HG02870 (cell line): ENCODE measurements around the gene CERS4.

ENCODE experiments used
- ATAC-seq: cut with Tn5 transposase; IDR thresholded peaks from one replicate; pipeline ENCODE4 v1.9.1; 2021; ENCODE audit warnings: mild to moderate bottlenecking, moderate library complexity; ENCODE audit not compliant: unreplicated experiment

CERS4 gene

DNA sequence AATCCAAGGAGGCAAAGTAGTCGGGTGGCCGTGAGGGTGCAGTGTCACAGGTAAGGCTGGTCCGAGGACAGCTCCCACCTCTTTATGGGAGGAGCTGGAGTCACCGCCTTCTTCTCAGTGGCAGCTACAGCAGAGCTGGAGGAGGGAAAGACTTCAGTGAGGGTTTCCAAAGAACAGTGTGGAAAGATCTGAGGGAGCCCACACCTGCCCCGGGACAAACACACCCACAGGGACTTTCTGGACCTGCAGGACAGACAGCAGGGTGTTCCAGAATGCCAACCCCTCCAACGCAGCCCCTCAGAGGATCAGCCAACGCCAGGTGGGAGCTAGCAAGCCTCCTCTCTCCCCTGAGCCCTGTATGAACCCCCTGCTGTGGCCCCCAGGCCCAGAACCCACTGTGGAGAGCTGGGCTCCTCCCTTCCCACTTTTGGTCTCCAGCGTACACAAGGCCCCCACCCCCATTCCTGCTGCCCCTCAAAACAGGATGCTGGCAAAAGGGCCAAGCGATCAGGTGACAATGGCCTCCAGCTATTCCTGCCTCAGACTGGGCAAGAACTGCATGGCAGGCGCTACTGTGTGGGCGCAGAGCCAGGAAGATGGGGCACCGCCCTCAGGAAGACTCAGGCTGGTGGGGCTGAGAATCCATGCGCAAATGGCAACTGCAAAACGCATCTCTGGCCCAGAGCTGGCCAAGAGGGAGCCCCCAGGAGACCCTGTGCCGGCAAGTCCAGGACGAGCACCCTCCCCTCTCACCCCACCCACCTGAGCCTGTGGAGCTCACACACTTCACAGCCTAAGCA lies 102.5 kb downstream of the CERS4 start:
- ATAC-seq: no peak
